Measurements from ENCODE around the gene CCNT1. TPM values are rescaled to one million over a fixed set of nuclear protein-coding genes. Genes with fewer than 3 reads are reported as not detected.
"Not testable (repeated sequence)": the region's sequence is repeated elsewhere in the genome, so short reads cannot be mapped to it uniquely, and the experiment has no call there.

CCNT1 gene
- total and polyA plus RNA-seq, 8 donors: 2.7 to 54.0 (median 9.2) TPM

GRCh38 chr12:48671231-48671856 lies 45.2 kb downstream of the CCNT1 start:
- H3K4me1 ChIP-seq: peaks cover 0 to 27% (median 12%) of the 10 kb centered on the region in 4 donors
- TF ChIP-seq POLR2A (IDR thresholded peaks at IDR 0.05): no peak
- TF ChIP-seq POLR2AphosphoS5 (IDR thresholded peaks at IDR 0.05): no peak
- TF ChIP-seq, protein P1, sequence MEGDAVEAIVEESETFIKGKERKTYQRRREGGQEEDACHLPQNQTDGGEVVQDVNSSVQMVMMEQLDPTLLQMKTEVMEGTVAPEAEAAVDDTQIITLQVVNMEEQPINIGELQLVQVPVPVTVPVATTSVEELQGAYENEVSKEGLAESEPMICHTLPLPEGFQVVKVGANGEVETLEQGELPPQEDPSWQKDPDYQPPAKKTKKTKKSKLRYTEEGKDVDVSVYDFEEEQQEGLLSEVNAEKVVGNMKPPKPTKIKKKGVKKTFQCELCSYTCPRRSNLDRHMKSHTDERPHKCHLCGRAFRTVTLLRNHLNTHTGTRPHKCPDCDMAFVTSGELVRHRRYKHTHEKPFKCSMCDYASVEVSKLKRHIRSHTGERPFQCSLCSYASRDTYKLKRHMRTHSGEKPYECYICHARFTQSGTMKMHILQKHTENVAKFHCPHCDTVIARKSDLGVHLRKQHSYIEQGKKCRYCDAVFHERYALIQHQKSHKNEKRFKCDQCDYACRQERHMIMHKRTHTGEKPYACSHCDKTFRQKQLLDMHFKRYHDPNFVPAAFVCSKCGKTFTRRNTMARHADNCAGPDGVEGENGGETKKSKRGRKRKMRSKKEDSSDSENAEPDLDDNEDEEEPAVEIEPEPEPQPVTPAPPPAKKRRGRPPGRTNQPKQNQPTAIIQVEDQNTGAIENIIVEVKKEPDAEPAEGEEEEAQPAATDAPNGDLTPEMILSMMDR (IDR thresholded peaks at IDR 0.05): no peak
- no peak for TF ChIP-seq EP300 (IDR thresholded peaks at IDR 0.05)
- H3K27ac ChIP-seq: no peak overlapping the region
- H3K27me3 ChIP-seq: no peaks in the 10 kb centered on the region
- WGBS, 5 donors: 83 to 86% (median 85%) methylated on average over 8 of the region's 8 CpGs
- peaks cover 73 to 100% (median 96%) of the 10 kb centered on the region in 4 donors for H3K36me3 ChIP-seq
- H3K4me3 ChIP-seq: no peak overlapping the region
- intact Hi-C loops (cut with DNase I; ENCODE audit: low total_unique reads): no loop called here
- no peaks in the 10 kb centered on the region for H3K9me3 ChIP-seq
- no peak for DNase-seq

GRCh38 chr12:48668996-48669395 lies 47.5 kb downstream of the CCNT1 start:
- intact Hi-C loops (cut with DNase I; ENCODE audit: low total_unique reads): no loop called here
- Histone ChIP-seq H3K27ac (no peak overlapping the region), H3K27me3 (no peaks in the 10 kb centered on the region), H3K9me3 (no peaks in the 10 kb centered on the region), H3K4me3 (no peak overlapping the region), H3K4me1 (peaks cover 0 to 9% (median 2%) of the 10 kb centered on the region in 4 donors), H3K36me3 (peaks cover 82 to 100% (median 100%) of the 10 kb centered on the region in 4 donors)
- TF ChIP-seq POLR2A (IDR thresholded peaks at IDR 0.05): no peak
- TF ChIP-seq POLR2AphosphoS5 (IDR thresholded peaks at IDR 0.05): no peak
- DNase-seq: no peak
- WGBS, 5 donors: 89 to 94% (median 94%) methylated on average over 14 of the region's 14 CpGs

DNA sequence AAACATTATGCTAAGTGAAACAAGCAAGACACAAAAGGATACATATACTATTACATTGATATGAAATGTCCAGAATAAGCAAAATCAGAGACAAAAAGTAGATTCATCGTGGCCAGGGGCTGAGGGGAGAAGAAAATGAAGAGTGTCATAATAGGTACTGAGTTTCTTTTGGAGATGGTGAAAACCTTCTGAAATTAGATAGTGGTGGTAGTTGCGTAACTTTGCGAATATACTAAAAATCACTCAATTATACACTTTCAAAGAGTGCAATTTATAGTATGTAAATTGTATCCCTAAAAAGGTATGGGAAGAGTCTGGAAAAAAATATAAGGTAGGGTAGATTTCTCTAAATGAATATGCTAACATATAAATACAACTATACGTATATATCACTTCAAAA lies 56.6 kb downstream of the CCNT1 start:
- no peak for DNase-seq
- Histone ChIP-seq H3K27me3 (no peaks in the 10 kb centered on the region), H3K4me3 (no peak overlapping the region), H3K27ac (no peak overlapping the region), H3K36me3 (peaks cover 50 to 100% (median 96%) of the 10 kb centered on the region in 4 donors), H3K9me3 (no peaks in the 10 kb centered on the region), H3K4me1 (no peaks in the 10 kb centered on the region)
- intact Hi-C loops (cut with DNase I; ENCODE audit: low total_unique reads): no loop called here
- TF ChIP-seq EP300 (IDR thresholded peaks at IDR 0.05): no peak
- TF ChIP-seq POLR2A (IDR thresholded peaks at IDR 0.05): no peak
- WGBS, 5 donors: 89 to 97% (median 96%) methylated on average over 4 of the region's 4 CpGs

DNA sequence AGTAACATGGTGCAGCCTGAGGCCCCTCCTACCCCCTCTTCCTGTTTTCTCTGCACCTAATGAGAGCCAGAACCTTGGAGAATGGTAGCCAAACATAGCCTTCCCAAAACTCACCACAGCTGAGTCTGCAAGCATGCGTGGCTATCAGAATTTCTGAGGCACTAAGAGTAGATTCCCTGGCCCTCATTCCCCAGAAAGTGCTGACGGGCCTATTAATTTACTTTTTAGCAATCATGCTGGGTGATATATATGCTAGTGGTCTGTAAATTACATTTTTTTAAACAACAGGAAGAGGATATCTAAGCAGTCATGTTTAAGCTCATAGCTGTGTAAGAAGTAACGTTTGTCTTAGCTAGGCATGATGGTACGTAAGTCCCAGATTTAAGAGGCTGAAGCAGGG lies 64.8 kb downstream of the CCNT1 start:
- WGBS, 5 donors: 66 to 73% (median 70%) methylated on average over 4 of the region's 4 CpGs
- H3K36me3 ChIP-seq: peaks cover 37 to 78% (median 75%) of the 10 kb centered on the region in 4 donors
- TF ChIP-seq POLR2AphosphoS5 (IDR thresholded peaks at IDR 0.05) (no peak), POLR2A (IDR thresholded peaks at IDR 0.05) (no peak), EP300 (IDR thresholded peaks at IDR 0.05) (no peak)
- TF ChIP-seq, protein P1 (IDR thresholded peaks at IDR 0.05): no peak

DNA sequence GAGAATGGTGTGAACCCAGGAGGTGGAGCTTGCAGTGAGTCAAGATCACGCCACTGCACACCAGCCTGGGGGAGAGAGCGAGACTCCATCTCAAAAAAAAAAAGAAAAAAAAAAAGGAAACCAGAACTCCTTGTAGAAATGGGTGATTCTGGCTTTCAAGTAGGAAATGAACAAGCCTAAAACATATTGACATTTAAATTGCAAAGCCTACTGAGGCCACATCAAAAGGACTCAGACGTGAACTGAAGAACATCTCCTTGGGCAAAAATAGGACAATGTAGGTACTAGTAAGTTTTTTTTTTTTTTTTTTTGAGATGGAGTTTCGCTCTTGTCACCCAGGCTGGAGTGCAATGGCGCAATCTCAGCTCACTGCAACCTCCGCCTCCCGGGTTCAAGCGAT lies 71.2 kb downstream of the CCNT1 start:
- H3K27me3 ChIP-seq; DNase-seq; H3K4me1 ChIP-seq; intact Hi-C loops (cut with DNase I; ENCODE audit: low total_unique reads); H3K4me3 ChIP-seq; H3K27ac ChIP-seq: not testable (repeated sequence)
- WGBS, 5 donors: 96 to 99% (median 98%) methylated on average over 8 of the region's 8 CpGs
- peaks cover 0 to 12% (median 0%) of the 10 kb centered on the region in 4 donors for H3K9me3 ChIP-seq
- peaks cover 6 to 54% (median 44%) of the 10 kb centered on the region in 4 donors for H3K36me3 ChIP-seq

More for the DNA sequence above, 64.8 kb downstream of the CCNT1 start:
- intact Hi-C loops (cut with DNase I; ENCODE audit: low total_unique reads): no loop called here
- Histone ChIP-seq H3K27ac (no peak overlapping the region), H3K9me3 (no peaks in the 10 kb centered on the region), H3K4me1 (no peaks in the 10 kb centered on the region), H3K4me3 (no peak overlapping the region), H3K27me3 (no peaks in the 10 kb centered on the region)
- DNase-seq: no peak

DNA sequence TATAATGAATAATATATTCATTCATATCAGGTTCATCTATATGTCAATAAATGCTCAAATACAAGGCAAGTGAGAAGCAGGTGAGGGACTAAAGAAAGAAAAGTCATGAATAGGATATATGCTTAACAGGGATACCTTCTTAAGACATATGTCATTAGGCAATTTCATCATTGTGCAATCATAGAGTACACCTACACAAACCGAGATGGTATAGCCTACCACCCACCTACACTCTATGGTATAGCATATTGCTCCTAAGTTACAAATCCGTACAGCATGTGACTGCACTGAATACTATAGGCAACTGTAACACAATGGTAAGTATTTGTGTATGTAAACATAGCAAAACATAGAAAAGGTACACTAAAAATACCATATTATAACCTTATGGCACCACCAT lies 73.5 kb downstream of the CCNT1 start:
- no peak for DNase-seq
- H3K27ac ChIP-seq: no peak overlapping the region
- H3K4me1 ChIP-seq: no peaks in the 10 kb centered on the region
- H3K4me3 ChIP-seq: no peak overlapping the region
- intact Hi-C loops (cut with DNase I; ENCODE audit: low total_unique reads): no loop called here
- no peaks in the 10 kb centered on the region for H3K27me3 ChIP-seq
- H3K9me3 ChIP-seq: peaks cover 0 to 12% (median 0%) of the 10 kb centered on the region in 4 donors
- 95 to 98% (median 97%) methylated on average over 2 of the region's 2 CpGs for WGBS, 5 donors
- H3K36me3 ChIP-seq: peaks cover 6 to 38% (median 29%) of the 10 kb centered on the region in 4 donors
- TF ChIP-seq, protein P1 (IDR thresholded peaks at IDR 0.05): no peak
- TF ChIP-seq POLR2AphosphoS5 (IDR thresholded peaks at IDR 0.05) (no peak), EP300 (IDR thresholded peaks at IDR 0.05) (no peak), POLR2A (IDR thresholded peaks at IDR 0.05) (no peak)

- H3K27ac ChIP-seq; H3K27me3 ChIP-seq; intact Hi-C loops (cut with DNase I; ENCODE audit: low total_unique reads); H3K4me3 ChIP-seq; H3K4me1 ChIP-seq; DNase-seq: not testable (repeated sequence)
- Histone ChIP-seq H3K36me3 (peaks cover 6 to 34% (median 26%) of the 10 kb centered on the region in 4 donors), H3K9me3 (peaks cover 0 to 12% (median 0%) of the 10 kb centered on the region in 4 donors)
- WGBS, 5 donors: 94 to 99% (median 96%) methylated on average over 28 to 54 of the region's 54 CpGs
These were observed 74.6 kb downstream of the CCNT1 start for GRCh38 chr12:48641752-48642555.
